Mesothelial cell of epicardium (in vitro differentiated cells): Measurements from ENCODE around the gene CTXN1. TPM values are rescaled to one million over a fixed set of nuclear protein-coding genes. Genes with fewer than 3 reads are reported as not detected.

ENCODE experiments used
- DNase-seq, 2 experiments: peaks; one replicate each; pipeline ENCODE4 v3.0.0; 2021; ENCODE audit warnings: low spot score in 2 of 2; ENCODE audit not compliant: unreplicated experiment in 2 of 2
- H3K27ac Mint-ChIP-seq: 2 replicates; pipeline ENCODE4 v1.8.0; 2021; ENCODE audit warnings: mixed read lengths
- H3K27me3 Mint-ChIP-seq: 2 replicates; pipeline ENCODE4 v1.8.0; 2021; ENCODE audit warnings: low read depth, mixed read lengths
- H3K36me3 Mint-ChIP-seq: 2 replicates; pipeline ENCODE4 v1.8.0; 2021; ENCODE audit warnings: mixed read lengths
- H3K4me1 Mint-ChIP-seq: 2 replicates; pipeline ENCODE4 v1.8.0; 2021; ENCODE audit warnings: mixed read lengths
- H3K4me3 Mint-ChIP-seq: 2 replicates; pipeline ENCODE4 v1.8.0; 2021; ENCODE audit warnings: mild to moderate bottlenecking, moderate library complexity, mixed read lengths
- H3K9me3 Mint-ChIP-seq: 2 replicates; pipeline ENCODE4 v1.8.0; 2021; ENCODE audit warnings: mixed read lengths
- total RNA-seq: library from RNA; stranded (reverse); gene quantifications from 3 replicates; pipeline ENCODE4 v1.2.1, GENCODE V29; 2021
- TF ChIP-seq, protein P1 (sequence below): fragments of 200-600 bp; sonication (generic); IDR thresholded peaks from one replicate; pipeline ENCODE4 v1.5.0; 2021; ENCODE audit warnings: antibody characterized with exemption; ENCODE audit not compliant: unreplicated experiment

CTXN1 gene
- total RNA-seq, 1 donor from 2014 or later, result 53.6 TPM

- peaks cover 3% of the 10 kb centered on the region for H3K27me3 Mint-ChIP-seq
These were observed 44.0 kb downstream of the CTXN1 start for GRCh38 chr19:7881910-7882309.

DNA sequence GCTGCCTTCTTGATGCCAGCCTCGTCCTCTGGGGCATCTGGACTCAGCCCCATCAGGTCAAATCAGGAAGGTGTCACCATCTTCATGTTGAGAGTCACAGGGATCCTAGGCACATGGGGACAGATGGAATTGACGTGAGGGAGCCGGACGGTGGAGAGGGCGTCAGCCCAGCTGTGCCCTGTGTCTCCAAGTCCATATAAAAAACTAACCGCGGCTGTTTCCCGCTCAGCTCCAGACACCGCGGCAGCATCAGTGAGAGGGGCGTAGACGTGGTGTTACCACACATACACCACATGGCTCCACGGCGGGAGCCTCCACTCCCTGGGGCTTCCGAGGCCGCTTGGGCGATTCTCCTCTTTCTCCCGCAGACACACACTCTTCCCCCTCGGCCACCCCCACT is 46.1 kb downstream of the CTXN1 start:
- no peak overlapping the region for H3K27ac Mint-ChIP-seq
- no peaks in the 10 kb centered on the region for H3K9me3 Mint-ChIP-seq
- H3K4me3 Mint-ChIP-seq, result no peak overlapping the region
- TF ChIP-seq, protein P1, sequence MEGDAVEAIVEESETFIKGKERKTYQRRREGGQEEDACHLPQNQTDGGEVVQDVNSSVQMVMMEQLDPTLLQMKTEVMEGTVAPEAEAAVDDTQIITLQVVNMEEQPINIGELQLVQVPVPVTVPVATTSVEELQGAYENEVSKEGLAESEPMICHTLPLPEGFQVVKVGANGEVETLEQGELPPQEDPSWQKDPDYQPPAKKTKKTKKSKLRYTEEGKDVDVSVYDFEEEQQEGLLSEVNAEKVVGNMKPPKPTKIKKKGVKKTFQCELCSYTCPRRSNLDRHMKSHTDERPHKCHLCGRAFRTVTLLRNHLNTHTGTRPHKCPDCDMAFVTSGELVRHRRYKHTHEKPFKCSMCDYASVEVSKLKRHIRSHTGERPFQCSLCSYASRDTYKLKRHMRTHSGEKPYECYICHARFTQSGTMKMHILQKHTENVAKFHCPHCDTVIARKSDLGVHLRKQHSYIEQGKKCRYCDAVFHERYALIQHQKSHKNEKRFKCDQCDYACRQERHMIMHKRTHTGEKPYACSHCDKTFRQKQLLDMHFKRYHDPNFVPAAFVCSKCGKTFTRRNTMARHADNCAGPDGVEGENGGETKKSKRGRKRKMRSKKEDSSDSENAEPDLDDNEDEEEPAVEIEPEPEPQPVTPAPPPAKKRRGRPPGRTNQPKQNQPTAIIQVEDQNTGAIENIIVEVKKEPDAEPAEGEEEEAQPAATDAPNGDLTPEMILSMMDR, result no peak
- peaks cover 16% of the 10 kb centered on the region for H3K27me3 Mint-ChIP-seq
- no peaks in the 10 kb centered on the region for H3K36me3 Mint-ChIP-seq
- DNase-seq, result no peak
- H3K4me1 Mint-ChIP-seq, result peaks cover 4% of the 10 kb centered on the region

More at GRCh38 chr19:7881910-7882309, 44.0 kb downstream of the CTXN1 start:
- no peak overlapping the region for H3K27ac Mint-ChIP-seq
- TF ChIP-seq, protein P1, result no peak
- H3K36me3 Mint-ChIP-seq, result no peaks in the 10 kb centered on the region
- no peak overlapping the region for H3K4me3 Mint-ChIP-seq
- no peaks in the 10 kb centered on the region for H3K9me3 Mint-ChIP-seq
- no peak for DNase-seq
- H3K4me1 Mint-ChIP-seq, result peaks cover 4% of the 10 kb centered on the region

DNA sequence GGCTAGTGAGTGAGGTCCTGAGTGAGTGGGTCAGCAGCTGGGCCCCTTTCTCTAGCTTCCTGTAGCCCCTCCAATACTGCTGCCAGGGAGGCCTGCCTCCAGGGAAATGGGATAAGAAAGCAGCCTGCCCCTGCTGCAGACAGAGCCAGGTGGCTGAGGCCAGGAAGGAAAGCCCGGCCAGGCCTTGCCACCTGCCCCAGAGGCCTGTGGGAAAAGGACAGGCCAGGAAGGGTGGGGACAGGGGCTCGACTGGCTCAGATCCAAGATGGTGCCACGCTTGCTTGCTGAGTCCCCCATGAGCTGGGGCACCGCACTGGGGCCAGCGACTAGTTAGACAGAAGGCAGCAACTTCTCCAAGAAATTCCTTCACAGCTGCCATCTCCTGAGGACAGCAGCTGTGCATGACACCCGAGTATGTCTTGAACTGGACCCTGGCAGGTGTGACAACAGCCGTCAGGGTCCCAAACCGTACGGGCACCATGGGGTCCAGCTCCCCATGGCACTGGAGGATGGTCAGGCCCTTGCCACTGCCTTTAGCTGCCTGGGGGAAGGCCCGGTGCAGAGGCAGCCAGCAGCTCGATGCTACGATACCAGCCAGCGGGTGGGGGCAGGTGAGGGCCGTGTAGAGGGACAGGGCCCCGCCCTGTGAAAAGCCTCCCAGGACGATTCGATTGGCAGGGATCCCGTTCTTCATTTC is 46.7 kb downstream of the CTXN1 start:
- DNase-seq, result no peak
- TF ChIP-seq, protein P1, result no peak

GRCh38 chr19:7877249-7877836 is 48.6 kb downstream of the CTXN1 start:
- H3K27ac Mint-ChIP-seq, result peak overlapping the region; percentile 5
- no peaks in the 10 kb centered on the region for H3K9me3 Mint-ChIP-seq
- H3K36me3 Mint-ChIP-seq, result no peaks in the 10 kb centered on the region
- H3K27me3 Mint-ChIP-seq, result peaks cover 26% of the 10 kb centered on the region
- H3K4me3 Mint-ChIP-seq, result no peak overlapping the region
- TF ChIP-seq, protein P1, result no peak
- no peak for DNase-seq
- H3K4me1 Mint-ChIP-seq, result peaks cover 13% of the 10 kb centered on the region

More for the DNA sequence above, 46.7 kb downstream of the CTXN1 start:
- no peaks in the 10 kb centered on the region for H3K36me3 Mint-ChIP-seq
- peaks cover 8% of the 10 kb centered on the region for H3K4me1 Mint-ChIP-seq
- no peak overlapping the region for H3K27ac Mint-ChIP-seq
- H3K4me3 Mint-ChIP-seq, result no peak overlapping the region
- H3K27me3 Mint-ChIP-seq, result peaks cover 20% of the 10 kb centered on the region
- H3K9me3 Mint-ChIP-seq, result no peaks in the 10 kb centered on the region

DNA sequence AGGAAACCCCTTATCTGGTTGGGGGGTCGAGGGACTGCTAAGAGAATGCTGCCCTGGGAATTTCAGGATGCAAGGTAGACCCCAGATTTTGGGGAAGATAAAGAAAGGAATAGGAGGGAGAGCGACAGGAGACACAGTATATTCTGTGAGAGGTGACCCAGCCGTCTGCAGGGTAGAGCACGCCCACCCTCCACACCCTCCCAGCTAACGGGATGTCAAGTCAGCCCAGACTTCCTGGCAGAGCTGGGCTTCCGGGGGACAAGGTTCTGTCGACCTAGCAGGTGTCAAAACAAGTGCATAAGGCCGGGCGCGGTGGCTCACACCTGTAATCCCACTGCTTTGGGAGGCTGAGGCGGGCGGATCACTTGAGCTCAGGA is 51.0 kb downstream of the CTXN1 start:
- Mint-ChIP-seq H3K4me1 (peaks cover 30% of the 10 kb centered on the region), H3K9me3 (no peaks in the 10 kb centered on the region), H3K27me3 (peaks cover 37% of the 10 kb centered on the region)

More for the DNA sequence above, 51.0 kb downstream of the CTXN1 start:
- Mint-ChIP-seq H3K36me3 (no peaks in the 10 kb centered on the region), H3K4me3 (peak overlapping the region; percentile 79), H3K27ac (peak overlapping the region; percentile 81)
- TF ChIP-seq, protein P1, result no peak
- no peak for DNase-seq

Other genes starting within 250 kb of the CTXN1 start
- gene MCEMP1, start 249.0 kb downstream of the CTXN1 start, total RNA-seq, result not detected in 3 replicates
- gene TRAPPC5, start 245.3 kb downstream of the CTXN1 start, total RNA-seq, result 83.9 to 93.7 TPM (median 85.2 TPM) in 3 replicates
- gene FCER2, start 224.0 kb downstream of the CTXN1 start, total RNA-seq, result not detected in 3 replicates
- gene CLEC4G, start 194.0 kb downstream of the CTXN1 start, total RNA-seq, result not detected in 3 replicates
- not detected in 3 replicates for gene CD209, start 178.6 kb downstream of the CTXN1 start, total RNA-seq
- 1.2 to 2.1 TPM (median 1.5 TPM) in 3 replicates for gene CLEC4M, start 162.9 kb downstream of the CTXN1 start, total RNA-seq
- gene EVI5L, start 95.9 kb downstream of the CTXN1 start, total RNA-seq, result 18.5 to 21.7 TPM (median 19.5 TPM) in 3 replicates
- gene PRR36, start 51.7 kb downstream of the CTXN1 start, total RNA-seq, result 23.4 to 25.1 TPM (median 24.0 TPM) in 3 replicates
- gene LRRC8E, start 37.6 kb downstream of the CTXN1 start, total RNA-seq, result 4.3 to 5.2 TPM (median 4.9 TPM) in 3 replicates
- gene MAP2K7, start 22.3 kb downstream of the CTXN1 start, total RNA-seq, result 52.1 to 55.6 TPM (median 52.2 TPM) in 3 replicates
- gene TGFBR3L, start 11.3 kb downstream of the CTXN1 start, total RNA-seq, result 1.2 to 1.7 TPM (median 1.2 TPM) in 3 replicates
- 15.6 to 16.8 TPM (median 16.3 TPM) in 3 replicates for gene SNAPC2, start 5.8 kb downstream of the CTXN1 start, total RNA-seq
- gene TIMM44, start 17.5 kb upstream of the CTXN1 start, total RNA-seq, result 76.3 to 80.7 TPM (median 78.3 TPM) in 3 replicates
- gene ELAVL1, start 79.5 kb upstream of the CTXN1 start, total RNA-seq, result 112 to 119 TPM (median 116 TPM) in 3 replicates
- 0.29 to 0.42 TPM in 2 of 3 replicates, not detected in the other for gene CCL25, start 126.6 kb upstream of the CTXN1 start, total RNA-seq
- 115 to 124 TPM (median 120 TPM) in 3 replicates for gene FBN3, start 223.5 kb upstream of the CTXN1 start, total RNA-seq